EH (cell line): ENCODE results near the gene CD300A.

ENCODE experiments used
- DNase-seq: peaks from one replicate; pipeline ENCODE4 v3.0.0-alpha.2; 2015; ENCODE audit warnings: low read depth

Gene CD300A

DNA sequence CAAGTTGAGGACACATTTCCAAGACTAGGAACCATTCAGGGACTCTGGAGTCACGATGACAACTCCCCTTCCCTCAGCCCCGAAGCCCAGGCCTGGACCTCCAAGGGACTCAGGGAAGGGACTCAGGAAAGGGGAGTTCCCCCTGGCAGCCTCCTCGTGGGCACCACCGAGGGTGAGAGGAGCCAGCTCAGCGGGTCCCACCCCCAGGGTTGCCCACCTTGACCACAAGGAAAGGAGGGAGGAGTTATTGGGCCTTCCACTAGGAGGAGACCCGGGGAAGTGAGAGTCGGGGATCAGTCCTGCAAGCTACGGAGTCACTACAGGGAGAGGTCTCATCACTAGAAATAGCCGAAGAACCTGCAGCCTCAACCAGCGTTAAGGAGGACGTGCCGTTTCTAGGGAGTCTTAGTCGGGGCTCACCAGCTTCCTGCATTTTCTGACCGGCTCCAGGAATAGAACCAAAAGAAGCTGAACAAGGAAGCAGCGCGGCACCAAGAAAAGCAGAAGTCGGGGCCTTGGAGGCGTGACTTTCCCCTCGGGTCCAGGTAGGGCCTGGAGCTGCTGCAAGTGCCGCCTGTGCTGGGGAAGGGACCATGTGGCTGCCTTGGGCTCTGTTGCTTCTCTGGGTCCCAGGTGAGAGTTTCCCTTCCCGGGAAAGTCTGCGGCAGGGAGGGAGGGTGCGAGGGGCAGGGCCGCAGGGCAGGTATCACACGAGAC is at the start of gene CD300A:
TSS of gene CD300A (plus strand) at position 524 of the 717 bp plus-strand sequence. CDS start at position 594, 70 bp downstream.
- no peak for DNase-seq

DNA sequence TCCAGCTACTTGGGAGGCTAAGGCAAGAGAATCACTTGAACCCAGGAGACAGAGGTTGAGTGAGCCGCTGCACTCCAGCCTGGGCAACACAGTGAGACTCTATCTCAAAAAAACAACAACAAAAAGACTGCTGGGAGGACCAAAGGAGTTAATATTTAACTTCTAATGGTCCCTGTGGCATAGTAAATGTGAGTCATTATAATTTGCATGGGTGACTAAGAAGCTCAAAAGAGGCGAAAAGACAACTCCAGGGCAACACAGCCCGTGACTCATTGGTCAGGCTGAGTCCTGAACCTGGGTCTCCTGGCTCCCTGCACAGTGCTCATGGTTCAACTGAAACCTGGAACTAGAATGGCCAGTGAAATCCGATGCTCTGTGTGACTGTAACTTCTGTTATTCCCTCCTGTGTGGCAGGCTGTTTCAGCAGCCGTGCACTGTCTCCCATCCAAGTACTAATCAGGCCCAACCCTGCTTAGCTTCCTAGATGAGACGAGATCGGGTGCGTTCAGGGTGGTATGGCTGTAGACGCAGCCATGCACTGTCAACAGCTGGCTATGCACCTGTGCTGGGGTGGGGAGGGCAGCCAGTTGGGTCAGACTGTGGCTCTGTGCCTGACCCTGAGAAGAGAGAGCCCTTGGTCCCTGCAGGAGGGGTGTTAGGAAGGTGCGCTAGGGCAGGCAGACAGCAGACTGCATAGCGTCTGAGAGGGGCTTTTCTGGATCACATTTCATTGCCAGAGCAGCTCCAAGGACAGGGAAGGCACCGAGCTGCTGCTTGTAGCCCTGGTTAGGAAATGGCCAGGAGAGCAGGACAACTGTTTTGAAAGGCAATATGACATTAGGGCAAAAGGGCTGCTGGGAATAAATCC is 49.0 kb upstream of the CD300A start:
- DNase-seq = no peak

GRCh38 chr17:74419928-74420411 is 46.5 kb upstream of the CD300A start:
- DNase-seq = no peak

GRCh38 chr17:74424117-74424516 is 42.3 kb upstream of the CD300A start:
- no peak for DNase-seq

DNA sequence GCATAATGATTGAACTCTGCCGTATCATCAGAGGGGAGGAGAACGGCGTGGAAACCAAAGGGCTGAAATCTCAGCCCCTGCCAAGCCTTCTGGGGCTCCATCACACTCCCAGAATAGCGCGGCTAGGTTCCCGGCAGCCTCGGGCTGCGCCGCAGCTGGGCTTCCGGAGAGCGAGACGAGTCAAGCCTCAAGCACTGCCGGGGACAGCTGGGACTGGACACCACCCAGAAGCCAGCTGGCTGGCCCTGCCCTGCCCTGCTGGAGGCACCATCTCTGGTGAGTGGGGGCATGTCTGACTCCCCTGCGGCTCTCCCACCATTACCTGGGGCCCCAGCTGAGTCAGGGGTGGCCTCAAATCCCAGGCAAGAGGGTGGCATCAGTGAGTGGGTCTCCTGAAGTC is 41.8 kb upstream of the CD300A start:
- no peak for DNase-seq

- no peak for DNase-seq
These were observed 39.8 kb upstream of the CD300A start for GRCh38 chr17:74426551-74427047.

DNA sequence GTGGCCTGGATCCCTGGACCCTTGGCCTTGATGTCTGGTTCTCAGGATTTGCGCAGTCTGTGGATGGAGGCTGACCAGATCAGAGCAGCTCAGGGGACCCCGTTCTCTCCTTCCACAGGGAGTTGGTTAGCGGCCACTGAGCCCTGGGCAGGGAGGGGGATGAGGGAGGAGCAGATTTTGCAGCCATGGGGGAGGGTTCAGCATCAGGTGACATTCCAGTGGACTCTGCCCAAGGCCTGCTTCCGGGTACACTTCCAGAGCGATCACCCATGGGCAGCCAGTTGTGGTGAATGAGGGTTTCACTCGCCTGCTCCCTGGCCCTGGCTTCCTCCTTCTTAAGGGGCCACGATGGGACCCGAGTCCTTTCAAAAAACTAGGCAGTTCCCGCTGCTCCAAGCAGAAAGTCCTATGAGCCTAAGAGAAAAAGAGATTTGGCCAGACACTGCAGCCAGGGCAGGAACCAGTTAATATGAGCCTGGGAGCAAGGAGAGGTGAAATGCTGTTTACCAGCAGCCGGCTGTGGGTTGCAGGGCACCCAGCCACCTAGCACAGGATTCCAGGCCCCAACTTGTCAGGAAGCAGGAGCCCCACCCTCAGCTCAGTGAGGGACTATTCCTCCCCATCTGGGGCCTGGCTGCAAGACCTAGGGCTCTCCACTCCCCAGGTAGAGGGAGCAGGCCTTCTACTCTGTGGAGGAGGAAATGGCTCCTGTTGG is 39.2 kb upstream of the CD300A start:
- no peak for DNase-seq

DNA sequence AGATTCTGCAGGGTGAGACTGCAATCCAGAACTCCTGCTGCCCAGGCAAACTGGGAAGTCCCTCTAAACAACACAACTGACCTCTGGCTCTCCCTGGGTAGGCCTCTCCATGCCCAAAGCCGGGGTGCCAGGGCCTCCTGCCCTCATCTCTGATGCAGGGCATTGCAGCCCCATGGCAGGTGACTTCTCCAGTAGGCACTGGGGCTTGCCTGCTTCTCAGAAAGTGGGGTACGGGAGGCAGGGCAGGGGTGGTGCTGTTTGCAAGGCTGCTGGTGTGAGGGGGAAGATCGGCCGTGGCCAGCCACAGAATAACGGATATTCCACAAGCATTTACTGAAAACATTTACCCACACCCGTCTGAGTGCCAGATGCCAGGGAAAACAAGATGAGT is 38.7 kb upstream of the CD300A start:
- no peak for DNase-seq

- DNase-seq = no peak
These were observed 36.6 kb upstream of the CD300A start for GRCh38 chr17:74429604-74430384.

GRCh38 chr17:74430385-74430705 is 36.1 kb upstream of the CD300A start:
- DNase-seq = no peak

- no peak for DNase-seq
These were observed 35.5 kb upstream of the CD300A start for GRCh38 chr17:74430706-74431567.

DNA sequence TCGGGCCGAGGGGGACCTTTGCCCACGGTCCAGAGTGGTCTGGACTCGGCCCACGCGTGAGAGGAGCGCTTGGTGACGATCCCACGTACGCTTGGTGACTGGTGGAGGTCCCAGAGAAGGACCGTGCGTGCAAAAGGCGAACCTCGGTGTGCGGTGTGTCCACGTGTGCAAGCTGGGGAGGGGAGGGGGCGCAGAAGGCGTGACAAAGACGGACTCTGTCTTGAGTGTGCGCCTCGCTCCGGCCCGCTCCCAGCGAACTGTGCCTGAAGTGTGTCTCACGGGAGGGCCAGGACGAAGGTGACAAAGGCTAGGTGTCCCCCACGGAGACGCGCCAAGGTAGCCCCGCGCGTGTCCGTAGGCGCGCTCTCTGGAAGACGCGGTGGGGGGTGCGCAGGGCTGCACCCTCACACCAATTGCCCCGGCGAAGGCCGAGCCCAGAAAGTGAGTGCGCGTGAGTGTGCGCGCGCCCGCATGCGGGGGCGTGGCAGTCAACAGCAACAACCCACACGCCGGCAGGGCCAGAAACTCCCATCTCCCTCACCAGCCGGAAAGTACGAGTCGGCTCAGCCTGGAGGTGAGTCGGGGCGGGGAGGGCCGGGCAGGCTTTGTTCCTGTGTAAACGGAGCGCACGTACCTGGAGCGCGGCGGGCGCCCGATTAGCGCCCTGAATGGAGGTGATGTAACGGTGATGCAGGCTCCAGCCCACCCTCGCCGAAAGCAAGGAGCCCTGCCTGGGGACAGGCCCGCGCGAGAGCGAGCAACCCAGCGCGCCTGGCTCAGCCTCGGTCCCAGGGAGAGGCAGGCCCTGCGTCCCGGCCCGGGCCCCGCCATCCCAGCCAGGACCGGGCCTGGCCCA is 34.6 kb upstream of the CD300A start, which contains the start of gene GPRC5C:
TSS of gene GPRC5C (plus strand) at position 521 of the 856 bp plus-strand sequence. CDS start 7,689 bp downstream, outside the sequence.
- DNase-seq = no peak

- no peak for DNase-seq
These were observed 34.1 kb upstream of the CD300A start for GRCh38 chr17:74432424-74432690.

- no peak for DNase-seq
These were observed 33.6 kb upstream of the CD300A start for GRCh38 chr17:74432766-74433391.

- DNase-seq = no peak
These were observed 32.9 kb upstream of the CD300A start for GRCh38 chr17:74433421-74434121.

DNA sequence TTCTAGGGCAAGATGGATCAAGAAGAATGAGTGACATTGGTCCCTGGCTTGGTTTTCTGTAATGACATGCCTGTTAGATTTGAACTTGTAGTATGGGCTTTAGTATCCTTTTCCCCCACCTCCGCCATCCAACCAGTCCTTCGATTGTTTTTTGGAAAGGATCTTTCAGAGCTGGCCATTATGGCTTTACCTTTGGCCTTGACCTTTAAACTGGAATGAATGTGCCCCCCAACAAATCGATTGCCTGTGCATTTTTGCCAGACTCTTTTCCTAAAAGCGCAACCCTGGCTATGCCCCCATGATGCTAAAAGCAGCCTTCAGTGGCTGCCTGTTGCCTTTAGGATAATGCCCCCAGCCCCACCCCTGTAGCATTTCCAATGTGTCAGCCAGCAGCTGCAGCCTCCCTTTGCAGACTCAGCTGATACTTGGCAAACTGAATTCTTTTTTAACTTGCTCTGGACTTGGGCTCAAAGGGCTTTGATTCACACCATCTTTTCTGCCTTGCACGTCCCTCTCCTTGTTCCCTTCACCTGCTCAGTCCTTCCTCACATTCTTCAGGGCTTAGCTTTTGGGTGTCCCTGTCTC is 30.6 kb upstream of the CD300A start:
- DNase-seq = no peak

DNA sequence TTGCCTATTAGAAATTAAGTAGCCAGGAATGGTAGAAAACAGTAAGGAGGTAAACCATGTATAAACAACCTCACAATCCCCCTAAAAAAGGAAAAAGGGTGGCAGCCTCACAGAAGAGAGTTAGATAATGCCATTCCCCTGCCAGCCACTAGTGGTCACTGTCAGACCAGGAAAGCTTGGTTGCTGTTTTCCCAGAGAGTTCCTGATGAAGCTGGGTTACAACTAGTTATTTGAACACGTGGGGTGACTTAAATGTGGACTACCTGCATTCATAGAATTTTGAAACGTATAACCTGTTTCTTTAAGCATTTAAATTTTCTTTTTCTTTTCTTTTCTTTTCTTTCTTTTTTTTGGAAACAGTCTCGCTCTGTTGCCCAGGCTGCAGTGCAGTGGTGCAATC is 28.7 kb upstream of the CD300A start:
- DNase-seq = no peak
